Chondrocyte (in vitro differentiated cells): Measurements from ENCODE around the gene PLPPR1. TPM values are rescaled to one million over a fixed set of nuclear protein-coding genes. Genes with fewer than 3 reads are reported as not detected.

ENCODE experiments used
- DNase-seq: peaks from one replicate; pipeline ENCODE4 v3.0.0; 2021; ENCODE audit warnings: mixed read lengths, low spot score
- H3K27ac Mint-ChIP-seq: one replicate; pipeline ENCODE4 v1.8.0; 2021; ENCODE audit warnings: mild to moderate bottlenecking, moderate library complexity, mixed read lengths; ENCODE audit not compliant: unreplicated experiment
- H3K27me3 Mint-ChIP-seq: 2 replicates; pipeline ENCODE4 v1.8.0; 2021; ENCODE audit warnings: low read depth, mixed read lengths
- H3K36me3 Mint-ChIP-seq: 2 replicates; pipeline ENCODE4 v1.8.0; 2021; ENCODE audit warnings: low read depth, mixed read lengths
- H3K4me1 Mint-ChIP-seq: 2 replicates; pipeline ENCODE4 v1.8.0; 2021; ENCODE audit warnings: low read depth, mild to moderate bottlenecking, mixed read lengths
- H3K4me3 Mint-ChIP-seq: one replicate; pipeline ENCODE4 v1.8.0; 2021; ENCODE audit warnings: mild to moderate bottlenecking, moderate library complexity, mixed read lengths; ENCODE audit not compliant: unreplicated experiment
- H3K9me3 Mint-ChIP-seq: 2 replicates; pipeline ENCODE4 v1.8.0; 2021; ENCODE audit warnings: low read depth, mixed read lengths
- total RNA-seq: library from RNA; stranded (reverse); gene quantifications from 3 replicates; pipeline ENCODE4 v1.2.1, GENCODE V29; 2021
- TF ChIP-seq, protein P1 (sequence below): fragments of 200-600 bp; sonication (generic); IDR thresholded peaks from 2 replicates; pipeline ENCODE4 v1.5.0; 2021; ENCODE audit warnings: antibody characterized with exemption, mild to moderate bottlenecking, moderate library complexity

The PLPPR1 gene
- total RNA-seq, 1 donor from 2014 or later, result not detected

DNA sequence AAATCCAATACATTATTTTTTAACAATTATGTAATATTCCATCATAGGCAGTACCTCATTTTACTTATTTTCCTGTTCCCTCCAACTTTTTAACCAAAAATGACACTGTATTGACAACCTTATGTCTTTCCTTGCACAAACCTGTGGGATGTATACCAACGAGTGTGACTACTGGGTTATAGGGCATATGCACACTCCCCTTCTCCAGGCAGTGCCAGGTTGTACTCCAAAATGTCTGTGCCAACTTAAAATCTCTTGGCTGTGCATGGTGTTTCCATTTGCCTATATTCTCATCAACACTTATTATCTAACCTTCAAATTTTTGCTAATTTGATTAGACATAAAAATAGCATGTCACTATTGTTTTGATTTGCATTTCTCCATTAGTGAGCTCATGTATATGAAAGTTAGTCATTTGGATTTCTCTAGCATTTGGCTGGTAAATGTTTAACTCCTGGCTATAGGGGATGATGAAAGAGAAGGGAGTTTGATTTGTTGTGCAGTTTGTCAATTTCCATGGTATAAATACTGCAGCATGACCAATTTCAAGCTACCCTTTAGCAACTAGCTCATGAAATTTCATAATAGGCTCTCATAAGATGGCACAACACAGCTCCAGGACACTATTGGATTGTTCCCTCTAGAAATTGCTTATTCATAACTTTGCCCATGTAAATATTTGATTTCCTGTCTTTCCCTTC lies 226.4 kb downstream of the PLPPR1 start:
- DNase-seq, result no peak
- Mint-ChIP-seq H3K27ac (no peak overlapping the region), H3K4me3 (no peak overlapping the region), H3K9me3 (no peaks in the 10 kb centered on the region), H3K27me3 (no peaks in the 10 kb centered on the region), H3K4me1 (no peaks in the 10 kb centered on the region), H3K36me3 (no peaks in the 10 kb centered on the region)
- TF ChIP-seq, protein P1, sequence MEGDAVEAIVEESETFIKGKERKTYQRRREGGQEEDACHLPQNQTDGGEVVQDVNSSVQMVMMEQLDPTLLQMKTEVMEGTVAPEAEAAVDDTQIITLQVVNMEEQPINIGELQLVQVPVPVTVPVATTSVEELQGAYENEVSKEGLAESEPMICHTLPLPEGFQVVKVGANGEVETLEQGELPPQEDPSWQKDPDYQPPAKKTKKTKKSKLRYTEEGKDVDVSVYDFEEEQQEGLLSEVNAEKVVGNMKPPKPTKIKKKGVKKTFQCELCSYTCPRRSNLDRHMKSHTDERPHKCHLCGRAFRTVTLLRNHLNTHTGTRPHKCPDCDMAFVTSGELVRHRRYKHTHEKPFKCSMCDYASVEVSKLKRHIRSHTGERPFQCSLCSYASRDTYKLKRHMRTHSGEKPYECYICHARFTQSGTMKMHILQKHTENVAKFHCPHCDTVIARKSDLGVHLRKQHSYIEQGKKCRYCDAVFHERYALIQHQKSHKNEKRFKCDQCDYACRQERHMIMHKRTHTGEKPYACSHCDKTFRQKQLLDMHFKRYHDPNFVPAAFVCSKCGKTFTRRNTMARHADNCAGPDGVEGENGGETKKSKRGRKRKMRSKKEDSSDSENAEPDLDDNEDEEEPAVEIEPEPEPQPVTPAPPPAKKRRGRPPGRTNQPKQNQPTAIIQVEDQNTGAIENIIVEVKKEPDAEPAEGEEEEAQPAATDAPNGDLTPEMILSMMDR, result no peak

DNA sequence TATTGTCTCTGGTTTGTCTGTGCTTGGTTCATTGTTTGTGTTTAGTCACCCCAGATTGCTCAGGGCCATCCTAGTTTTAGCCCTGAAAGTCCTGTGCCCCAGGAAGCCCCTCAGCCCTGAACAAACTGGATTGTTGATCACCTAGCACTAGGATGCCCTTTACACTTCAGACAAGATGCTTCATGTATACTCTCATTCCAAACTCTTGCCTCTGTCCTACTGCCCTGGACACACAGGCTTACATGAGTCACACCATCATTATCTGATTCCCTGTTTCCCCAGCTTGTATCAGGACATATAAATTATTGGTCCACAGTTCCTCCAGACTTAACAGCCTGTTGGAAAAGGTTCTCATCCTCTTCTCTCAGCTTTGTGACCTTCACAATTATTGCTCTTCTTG lies 236.2 kb downstream of the PLPPR1 start:
- TF ChIP-seq, protein P1, result no peak
- H3K27me3 Mint-ChIP-seq, result peaks cover 8% of the 10 kb centered on the region
- no peaks in the 10 kb centered on the region for H3K36me3 Mint-ChIP-seq
- H3K4me1 Mint-ChIP-seq, result no peaks in the 10 kb centered on the region
- no peak overlapping the region for H3K4me3 Mint-ChIP-seq
- H3K9me3 Mint-ChIP-seq, result no peaks in the 10 kb centered on the region
- no peak overlapping the region for H3K27ac Mint-ChIP-seq
- no peak for DNase-seq

DNA sequence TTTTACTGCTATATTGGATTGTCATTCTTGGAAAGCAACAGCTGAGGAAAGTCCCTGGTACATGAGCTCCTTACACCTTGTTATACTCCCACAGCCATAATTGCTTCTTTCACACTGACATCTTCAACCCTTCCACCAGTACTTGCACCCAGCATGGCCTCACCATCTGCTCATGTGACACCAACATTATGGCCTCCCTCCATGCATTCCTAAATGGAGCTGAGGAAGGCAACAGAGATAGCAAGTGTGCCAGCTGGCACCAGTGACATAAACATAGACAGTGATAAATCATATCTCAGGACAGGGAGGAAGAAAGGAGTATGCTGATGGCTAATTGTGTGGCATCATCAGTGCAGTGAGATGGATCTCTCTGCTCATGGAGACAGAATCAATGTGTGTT lies 236.7 kb downstream of the PLPPR1 start:
- DNase-seq, result no peak
- Mint-ChIP-seq H3K36me3 (no peaks in the 10 kb centered on the region), H3K27ac (no peak overlapping the region), H3K4me3 (no peak overlapping the region), H3K9me3 (no peaks in the 10 kb centered on the region), H3K27me3 (peaks cover 8% of the 10 kb centered on the region), H3K4me1 (no peaks in the 10 kb centered on the region)
- TF ChIP-seq, protein P1, result no peak

DNA sequence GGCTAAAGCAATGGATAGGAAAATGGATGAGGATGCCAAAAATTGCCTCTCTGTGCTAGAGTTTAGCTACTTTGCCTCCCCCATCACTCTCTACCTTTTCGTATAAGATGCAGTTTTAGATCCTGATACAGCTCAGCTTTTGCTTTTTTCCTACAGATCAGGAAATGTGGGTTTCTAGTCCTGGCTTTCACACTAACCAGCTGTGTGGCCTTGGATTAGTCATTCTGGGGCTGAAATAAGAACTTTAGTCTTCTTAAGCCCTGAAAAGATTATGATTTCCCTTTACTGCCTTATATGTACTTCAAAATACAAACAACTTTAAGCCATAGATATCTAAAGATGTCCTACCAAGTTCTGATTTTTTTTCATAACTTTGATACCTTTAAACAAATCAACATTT lies 239.9 kb downstream of the PLPPR1 start:
- no peaks in the 10 kb centered on the region for H3K4me1 Mint-ChIP-seq

DNA sequence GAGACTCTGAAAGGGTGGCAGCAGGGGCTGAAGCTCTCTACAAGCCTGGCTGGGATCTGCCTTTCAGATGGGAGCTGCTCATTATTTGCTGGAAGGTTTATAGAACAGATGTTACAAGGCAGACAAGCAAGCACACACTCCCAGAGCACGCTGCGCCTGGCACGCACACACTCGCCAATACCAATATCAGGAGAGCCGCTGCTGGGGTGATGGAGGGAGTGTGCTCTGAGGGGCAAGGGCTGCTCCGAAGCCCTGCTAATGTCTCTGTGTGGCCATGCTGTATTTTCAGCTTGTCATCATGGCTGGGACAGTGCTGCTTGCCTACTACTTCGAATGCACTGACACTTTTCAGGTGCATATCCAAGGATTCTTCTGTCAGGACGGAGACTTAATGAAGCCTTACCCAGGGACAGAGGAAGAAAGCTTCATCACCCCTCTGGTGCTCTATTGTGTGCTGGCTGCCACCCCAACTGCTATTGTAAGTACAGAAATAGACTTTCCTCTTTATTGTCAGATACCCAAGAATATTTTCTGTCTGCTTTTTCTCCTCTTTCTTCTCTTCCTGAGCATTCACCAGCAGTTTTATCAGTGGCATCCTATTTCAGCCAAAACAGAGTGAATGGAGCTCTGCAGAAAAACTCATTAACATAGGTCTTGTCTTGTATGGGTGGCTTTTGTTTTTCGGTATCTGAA lies 241.2 kb downstream of the PLPPR1 start:
- no peak overlapping the region for H3K4me3 Mint-ChIP-seq
- DNase-seq, result no peak

More for the DNA sequence above, 239.9 kb downstream of the PLPPR1 start:
- TF ChIP-seq, protein P1, result no peak
- Mint-ChIP-seq H3K27ac (no peak overlapping the region), H3K4me3 (no peak overlapping the region), H3K36me3 (no peaks in the 10 kb centered on the region), H3K9me3 (no peaks in the 10 kb centered on the region), H3K27me3 (peaks cover 7% of the 10 kb centered on the region)
- no peak for DNase-seq

More for the DNA sequence above, 241.2 kb downstream of the PLPPR1 start:
- TF ChIP-seq, protein P1, result no peak
- no peak overlapping the region for H3K27ac Mint-ChIP-seq
- H3K36me3 Mint-ChIP-seq, result no peaks in the 10 kb centered on the region
- no peaks in the 10 kb centered on the region for H3K9me3 Mint-ChIP-seq
- peaks cover 8% of the 10 kb centered on the region for H3K27me3 Mint-ChIP-seq
- no peaks in the 10 kb centered on the region for H3K4me1 Mint-ChIP-seq
